SK-N-SH (cell line): ENCODE data around the gene GBP7. TPM values are rescaled to one million over a fixed set of nuclear protein-coding genes. Genes with fewer than 3 reads are reported as not detected.

Experiments used
- CTCF ChIA-PET: fragments of 300-600, 350-600 bp; formaldehyde crosslinking; extraction: SDS; loops from one replicate; lab custom pipeline; 2021; lab: Yijun Ruan, JAX
- POLR2A ChIA-PET: fragments of 350-600 bp; sonication (Branson Sonifier 250); formaldehyde crosslinking; extraction: SDS; loops from one replicate; lab custom pipeline; 2020; ENCODE audit warnings: antibody characterized with exemption, inconsistent platforms; lab: Yijun Ruan, JAX
- DNase-seq: peaks from one replicate; pipeline ENCODE4 v3.0.0; 2012
- H2AFZ ChIP-seq: fragments of 200-600 bp; sonication (generic); 2 replicates; pipeline ENCODE4 v1.8.1; 2016; ENCODE audit warnings: antibody characterized with exemption, mild to moderate bottlenecking, low read depth
- H3F3A ChIP-seq: fragments of 200-600 bp; sonication (generic); replicated peaks from 2 replicates; pipeline ENCODE3; 2016; ENCODE audit warnings: antibody characterized with exemption, mild to moderate bottlenecking; ENCODE audit not compliant: insufficient read depth
- H3K27ac ChIP-seq, 2 experiments: fragments of 200-500 bp in 1 of 2; fragments of 200-600 bp in 1 of 2; sonication (Bioruptor generic) in 1 of 2; sonication (generic), shearing (Covaris generic) in 1 of 2; 2 replicates each; pipeline versions ENCODE4 v1.5.1 to v1.6.1; 2014 to 2016; ENCODE audit warnings: low read depth in 2 of 2, inconsistent platforms in 1 of 2, low read length in 1 of 2, mild to moderate bottlenecking in 1 of 2, mixed read lengths in 1 of 2
- H3K27me3 ChIP-seq: fragments of 200-600 bp; sonication (generic), shearing (Covaris generic); 2 replicates; pipeline ENCODE4 v1.6.1; 2016; ENCODE audit warnings: mixed run types; ENCODE audit not compliant: insufficient read depth
- H3K36me3 ChIP-seq, 2 experiments: fragments of 200-500 bp in 1 of 2; fragments of 200-600 bp in 1 of 2; sonication (Bioruptor generic) in 1 of 2; sonication (generic) in 1 of 2; replicated peaks in 1 of 2; 2 replicates each; pipeline versions ENCODE3 to v1.5.1; 2014 to 2016; ENCODE audit warnings: low read length in 1 of 2, mild to moderate bottlenecking in 1 of 2; ENCODE audit not compliant: insufficient read depth in 2 of 2, control insufficient read depth in 1 of 2
- H3K4me1 ChIP-seq, 2 experiments: fragments of 200-500 bp in 1 of 2; fragments of 200-600 bp in 1 of 2; sonication (Bioruptor generic) in 1 of 2; sonication (generic), shearing (Covaris generic) in 1 of 2; 2 replicates each; pipeline versions ENCODE4 v1.5.1 to v1.6.1; 2014 to 2016; ENCODE audit warnings: low read depth in 1 of 2, low read length in 1 of 2, mixed run types in 1 of 2; ENCODE audit not compliant: insufficient read depth in 2 of 2, control insufficient read depth in 1 of 2
- H3K4me2 ChIP-seq: fragments of 200-600 bp; sonication (generic), shearing (Covaris generic); 2 replicates; pipeline ENCODE4 v1.6.1; 2017; ENCODE audit warnings: mixed run types
- H3K4me3 ChIP-seq, 2 experiments: fragments of 200-500 bp in 1 of 2; fragments of 200-600 bp in 1 of 2; sonication (Bioruptor generic) in 1 of 2; sonication (generic), shearing (Covaris generic) in 1 of 2; 2 replicates each; pipeline versions ENCODE4 v1.5.1 to v1.8.1; 2014 to 2016; ENCODE audit warnings: low read depth in 2 of 2, inconsistent platforms in 1 of 2, low read length in 1 of 2, mild to moderate bottlenecking in 1 of 2, mixed read lengths in 1 of 2, moderate library complexity in 1 of 2
- H3K79me2 ChIP-seq: fragments of 200-600 bp; sonication (generic); 2 replicates; pipeline ENCODE4 v1.8.1; 2017; ENCODE audit warnings: mild to moderate bottlenecking; ENCODE audit not compliant: insufficient read depth
- H3K9ac ChIP-seq: fragments of 200-600 bp; sonication (generic); 2 replicates; pipeline ENCODE4 v1.6.1; 2017; ENCODE audit warnings: mixed run types
- H3K9me2 ChIP-seq: fragments of 200-600 bp; sonication (generic); 2 replicates; pipeline ENCODE4 v1.6.1; 2017; ENCODE audit warnings: mixed run types
- H3K9me3 ChIP-seq: fragments of 200-600 bp; sonication (generic); 2 replicates; pipeline ENCODE4 v1.6.1; 2017; ENCODE audit warnings: mixed run types, mild to moderate bottlenecking, moderate library complexity
- H4K20me1 ChIP-seq: fragments of 200-600 bp; sonication (generic); 2 replicates; pipeline ENCODE4 v1.6.1; 2017; ENCODE audit warnings: mild to moderate bottlenecking, mixed run types; ENCODE audit not compliant: insufficient read depth
- CHD2 ChIP-seq: fragments of 150-350 bp; IDR thresholded peaks from 2 replicates; pipeline ENCODE4 v1.6.1; 2018; ENCODE audit warnings: low read length; ENCODE audit not compliant: partially characterized antibody
- ELF1 ChIP-seq: IDR thresholded peaks from 2 replicates; pipeline ENCODE4 v1.4.0; 2012
- EZH2phosphoT487 ChIP-seq: fragments of 200-600 bp; sonication (generic); IDR thresholded peaks from 2 replicates; pipeline ENCODE4 v1.6.1; 2017; ENCODE audit warnings: low read depth, mixed run types, mild to moderate bottlenecking, antibody characterized with exemption, moderate library complexity, borderline replicate concordance
- FOSL2 ChIP-seq: IDR thresholded peaks from 2 replicates; pipeline ENCODE4 v1.4.0; 2012; ENCODE audit warnings: low read depth, mild to moderate bottlenecking, moderate library complexity, borderline replicate concordance
- FOXM1 ChIP-seq: IDR thresholded peaks from 2 replicates; pipeline ENCODE4 v1.4.0; 2012; ENCODE audit warnings: low read depth, mild to moderate bottlenecking
- MEF2A ChIP-seq: IDR thresholded peaks from 2 replicates; pipeline ENCODE4 v1.4.0; 2012; ENCODE audit warnings: low read depth, borderline replicate concordance
- MXI1 ChIP-seq: IDR thresholded peaks from 2 replicates; pipeline ENCODE4 v1.6.1; 2012; ENCODE audit warnings: mild to moderate bottlenecking, low read depth, low read length, improper control_type of control experiment
- NFIC ChIP-seq: IDR thresholded peaks from 2 replicates; pipeline ENCODE4 v1.4.0; 2012; ENCODE audit warnings: borderline replicate concordance
- PBX3 ChIP-seq: IDR thresholded peaks from 2 replicates; pipeline ENCODE4; 2012
- RAD21 ChIP-seq: IDR thresholded peaks from 2 replicates; pipeline ENCODE4 v1.6.1; 2012; ENCODE audit warnings: mild to moderate bottlenecking, low read length
- RCOR1 ChIP-seq: fragments of 150-350 bp; IDR thresholded peaks from 2 replicates; pipeline ENCODE4 v1.6.1; 2017; ENCODE audit warnings: antibody characterized with exemption, low read length
- REST ChIP-seq: IDR thresholded peaks from 2 replicates; pipeline ENCODE4 v1.6.1; 2012; ENCODE audit warnings: mild to moderate bottlenecking, low read depth, low read length, moderate library complexity
- RXRA ChIP-seq: IDR thresholded peaks from 2 replicates; pipeline ENCODE4 v1.4.0; 2012; ENCODE audit warnings: low read depth, mild to moderate bottlenecking, borderline replicate concordance
- SIN3A ChIP-seq: IDR thresholded peaks from 2 replicates; pipeline ENCODE4 v1.6.1; 2012; ENCODE audit warnings: low read depth, mild to moderate bottlenecking, low read length, moderate library complexity, borderline replicate concordance
- SMC3 ChIP-seq: IDR thresholded peaks from 2 replicates; pipeline ENCODE4 v1.6.1; 2012; ENCODE audit warnings: low read depth, low read length, improper control_type of control experiment
- TAF1 ChIP-seq: IDR thresholded peaks from 2 replicates; pipeline ENCODE4 v1.6.1; 2012; ENCODE audit warnings: low read depth, mild to moderate bottlenecking, low read length, moderate library complexity, borderline replicate concordance
- TCF12 ChIP-seq: IDR thresholded peaks from 2 replicates; pipeline ENCODE4 v1.4.0; 2012
- USF1 ChIP-seq: IDR thresholded peaks from 2 replicates; pipeline ENCODE4 v1.4.0; 2012; ENCODE audit warnings: low read depth, borderline replicate concordance
- YY1 ChIP-seq: IDR thresholded peaks from 2 replicates; pipeline ENCODE4 v1.4.0; 2012; ENCODE audit warnings: low read depth, mild to moderate bottlenecking
- WGBS: methylation state at CpG from one replicate; pipeline ENCODE4 v1.1.6; 2017; ENCODE audit warnings: low lambda C conversion rate; 5-methylcytosine and 5-hydroxymethylcytosine counted together
- polyA plus RNA-seq, 3 experiments: library from polyadenylated mRNA; depleted of rRNA; stranded (reverse); fragments of >200 nt; gene quantifications; 2 replicates each; pipeline ENCODE4 v1.2.3, GENCODE V29; 2012
- TF ChIP-seq, protein P1 (sequence below): fragments of 200-600 bp; sonication (generic); IDR thresholded peaks from 2 replicates; pipeline ENCODE4 v1.6.1; 2017; ENCODE audit warnings: antibody characterized with exemption, mild to moderate bottlenecking, moderate library complexity

GBP7 gene
- polyA plus RNA-seq, 1 of the 3 experiments (the other 2 are of a cell fraction) = not detected

GRCh38 chr1:89190017-89190416 is 14.2 kb upstream of the GBP7 start (continued):
- no peak for TF ChIP-seq MXI1
- TF ChIP-seq, all 33 proteins: peak for 0

- Histone ChIP-seq H3K4me3 (no peak overlapping the region), H3K79me2 (no peaks in the 10 kb centered on the region), H3K4me1 (no peaks in the 10 kb centered on the region), H3F3A (no peaks in the 10 kb centered on the region), H3K9ac (no peak overlapping the region), H3K36me3 (no peaks in the 10 kb centered on the region), H3K27ac (no peak overlapping the region), H2AFZ (no peak overlapping the region), H3K9me3 (peaks cover 8% of the 10 kb centered on the region; the same call in 1 of the 2 replicates), H4K20me1 (no peaks in the 10 kb centered on the region), H3K4me2 (no peak overlapping the region), H3K27me3 (no peaks in the 10 kb centered on the region), H3K9me2 (no peaks in the 10 kb centered on the region)
- TF ChIP-seq NFIC (no peak), PBX3 (no peak), TCF12 (no peak), FOXM1 (no peak), RAD21 (no peak), CHD2 (no peak), RCOR1 (no peak), SMC3 (no peak), YY1 (no peak)
- POLR2A ChIA-PET = no interaction called here
- no peak for DNase-seq
- CTCF ChIA-PET = interaction anchor here (1.2 kb wide), 1 partner anchor 94 kb away, joined by 3 read pairs; no protein-coding TSS in a partner anchor
- WGBS = 73% methylated on average over 2 of the region's 2 CpGs
These were observed 3.5 kb upstream of the GBP7 start for GRCh38 chr1:89179343-89179742.

DNA sequence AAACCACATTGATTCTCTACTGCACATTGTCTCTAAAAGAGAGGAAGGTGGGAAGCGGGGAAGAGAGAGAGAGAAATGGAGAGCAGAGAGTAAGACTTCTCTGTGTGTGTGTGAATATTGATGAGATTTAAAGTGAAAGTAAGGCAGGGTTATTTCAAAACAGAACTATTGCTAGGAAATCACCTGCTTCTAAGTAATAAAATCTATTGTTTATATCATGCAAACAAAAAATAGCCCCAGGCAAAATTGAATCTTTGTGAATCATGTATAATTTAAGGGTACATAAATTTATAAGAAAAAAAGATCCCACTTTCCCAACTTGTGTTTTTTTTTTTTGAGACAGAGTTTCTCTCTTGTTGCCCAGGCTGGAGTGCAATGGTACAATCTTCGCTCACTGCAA is 1.2 kb upstream of the GBP7 start:
- no peak overlapping the region for H3K4me3 ChIP-seq
- DNase-seq = no peak
- H3K27ac ChIP-seq = no peak overlapping the region
- H2AFZ ChIP-seq = no peak overlapping the region
- H3F3A ChIP-seq = no peaks in the 10 kb centered on the region
- H3K27me3 ChIP-seq = no peaks in the 10 kb centered on the region
- no peaks in the 10 kb centered on the region for H4K20me1 ChIP-seq
- no peak overlapping the region for H3K9ac ChIP-seq
- no peak overlapping the region for H3K4me2 ChIP-seq
- WGBS = 93% methylated on average over 2 of the region's 2 CpGs
- H3K4me1 ChIP-seq = no peaks in the 10 kb centered on the region
- H3K9me2 ChIP-seq = no peaks in the 10 kb centered on the region
- no peaks in the 10 kb centered on the region for H3K36me3 ChIP-seq
- H3K79me2 ChIP-seq = no peaks in the 10 kb centered on the region
- no peaks in the 10 kb centered on the region for H3K9me3 ChIP-seq
- ChIA-PET POLR2A (no interaction called here), CTCF (no interaction called here)
- TF ChIP-seq EZH2phosphoT487 (no peak), REST (no peak), YY1 (no peak), MEF2A (no peak), NFIC (no peak), TAF1 (no peak), FOSL2 (no peak), ELF1 (no peak), SIN3A (no peak), USF1 (no peak), RXRA (no peak)
- TF ChIP-seq, protein P1, sequence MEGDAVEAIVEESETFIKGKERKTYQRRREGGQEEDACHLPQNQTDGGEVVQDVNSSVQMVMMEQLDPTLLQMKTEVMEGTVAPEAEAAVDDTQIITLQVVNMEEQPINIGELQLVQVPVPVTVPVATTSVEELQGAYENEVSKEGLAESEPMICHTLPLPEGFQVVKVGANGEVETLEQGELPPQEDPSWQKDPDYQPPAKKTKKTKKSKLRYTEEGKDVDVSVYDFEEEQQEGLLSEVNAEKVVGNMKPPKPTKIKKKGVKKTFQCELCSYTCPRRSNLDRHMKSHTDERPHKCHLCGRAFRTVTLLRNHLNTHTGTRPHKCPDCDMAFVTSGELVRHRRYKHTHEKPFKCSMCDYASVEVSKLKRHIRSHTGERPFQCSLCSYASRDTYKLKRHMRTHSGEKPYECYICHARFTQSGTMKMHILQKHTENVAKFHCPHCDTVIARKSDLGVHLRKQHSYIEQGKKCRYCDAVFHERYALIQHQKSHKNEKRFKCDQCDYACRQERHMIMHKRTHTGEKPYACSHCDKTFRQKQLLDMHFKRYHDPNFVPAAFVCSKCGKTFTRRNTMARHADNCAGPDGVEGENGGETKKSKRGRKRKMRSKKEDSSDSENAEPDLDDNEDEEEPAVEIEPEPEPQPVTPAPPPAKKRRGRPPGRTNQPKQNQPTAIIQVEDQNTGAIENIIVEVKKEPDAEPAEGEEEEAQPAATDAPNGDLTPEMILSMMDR = no peak
